HCT116 (cell line): ENCODE measurements around the gene ZNF747. TPM values are rescaled to one million over a fixed set of nuclear protein-coding genes. Genes with fewer than 3 reads are reported as not detected.

Experiments used
- ATAC-seq: fragments of 200-7000 bp; cut with Tn5 transposase; 2 replicates; pipeline ENCODE4 v1.9.1; 2020; ENCODE audit warnings: mild to moderate bottlenecking, moderate library complexity
- BruUV-seq: library from RNA; stranded (reverse); fragments of 400-500 nt; replicated peaks from 2 replicates; lab custom pipeline; 2021; lab: Mats Ljungman, UMichigan
- CTCF ChIA-PET: fragments of 300-600 bp; sonication (Branson Sonifier 250); formaldehyde crosslinking; loops from one replicate; lab custom pipeline; 2021; ENCODE audit warnings: antibody characterized with exemption; lab: Charles Lee
- POLR2A ChIA-PET: fragments of 300-600, 350-600 bp; sonication (Branson Sonifier 250); formaldehyde crosslinking; loops from one replicate; lab custom pipeline; 2021; ENCODE audit warnings: antibody characterized with exemption; lab: Charles Lee
- RAD21 ChIA-PET, 2 experiments: fragments of 300-600 bp; sonication (Branson Sonifier 250); formaldehyde crosslinking; loops; one replicate each; lab custom pipeline; 2023; ENCODE audit warnings: low total read pairs in 2 of 2; ENCODE audit not compliant: uncharacterized antibody in 2 of 2, unreplicated experiment in 2 of 2, low non-redundant PET in 1 of 2; lab: Charles Lee
- DNase-seq: peaks from one replicate; pipeline ENCODE4 v3.0.0-alpha.2; 2010; ENCODE audit warnings: low read depth, low spot score
- H2AFZ ChIP-seq: fragments of 200-600 bp; shearing (Covaris generic), sonication (generic); 2 replicates; pipeline ENCODE4 v1.6.1; 2017; ENCODE audit warnings: low read depth, mixed run types, mixed read lengths, antibody characterized with exemption, low read length; ENCODE audit not compliant: poor library complexity, severe bottlenecking
- H3K27ac ChIP-seq: 2 replicates; pipeline ENCODE4 v1.5.1; 2012; ENCODE audit warnings: low read depth, low read length
- H3K27me3 ChIP-seq: fragments of 200-600 bp; sonication (generic); 2 replicates; pipeline ENCODE4 v1.6.1; 2016; ENCODE audit warnings: mixed run types, low read length, mixed read lengths; ENCODE audit not compliant: insufficient read depth
- H3K36me3 ChIP-seq, 2 experiments: fragments of 200-500 bp in 1 of 2; fragments of 200-600 bp in 1 of 2; sonication (Bioruptor generic) in 1 of 2; sonication (generic) in 1 of 2; 2 replicates each; pipeline versions ENCODE4 v1.5.1 to v1.6.1; 2014 to 2016; ENCODE audit warnings: low read length in 2 of 2, inconsistent platforms in 1 of 2, mixed read lengths in 1 of 2, mixed run types in 1 of 2; ENCODE audit not compliant: insufficient read depth in 2 of 2, control insufficient read depth in 1 of 2
- H3K4me1 ChIP-seq, 2 experiments: fragments of 200-600 bp in 1 of 2; sonication (generic) in 1 of 2; 2 replicates each; pipeline versions ENCODE4 v1.5.1 to v1.6.1; 2012 to 2017; ENCODE audit warnings: low read length in 2 of 2, inconsistent platforms in 1 of 2, mild to moderate bottlenecking in 1 of 2, mixed read lengths in 1 of 2, mixed run types in 1 of 2, moderate library complexity in 1 of 2; ENCODE audit not compliant: insufficient read depth in 2 of 2, control insufficient read depth in 1 of 2
- H3K4me2 ChIP-seq: fragments of 200-600 bp; sonication (generic); 2 replicates; pipeline ENCODE4 v1.6.1; 2017; ENCODE audit warnings: mixed run types, low read length, mixed read lengths
- H3K4me3 ChIP-seq, 2 experiments: fragments of 200-600 bp in 1 of 2; sonication (generic) in 1 of 2; replicated peaks in 1 of 2; 2 replicates each; pipeline ENCODE4 v1.5.1; 2011 to 2016; ENCODE audit warnings: low read length in 2 of 2, control low read depth in 1 of 2, low read depth in 1 of 2, mild to moderate bottlenecking in 1 of 2, mixed read lengths in 1 of 2, mixed run types in 1 of 2
- H3K79me2 ChIP-seq: fragments of 200-600 bp; sonication (generic); 2 replicates; pipeline ENCODE4 v1.6.1; 2017; ENCODE audit warnings: mild to moderate bottlenecking, mixed run types, low read length, moderate library complexity, mixed read lengths; ENCODE audit not compliant: insufficient read depth
- H3K9ac ChIP-seq: fragments of 200-600 bp; sonication (generic); 2 replicates; pipeline ENCODE4 v1.6.1; 2016; ENCODE audit warnings: low read length, mixed read lengths
- H3K9me2 ChIP-seq: fragments of 200-600 bp; sonication (generic), shearing (Covaris generic); 2 replicates; pipeline ENCODE4 v1.6.1; 2017; ENCODE audit warnings: mixed run types, mild to moderate bottlenecking, moderate library complexity; ENCODE audit not compliant: insufficient read depth
- H3K9me3 ChIP-seq, 2 experiments: fragments of 200-500 bp in 1 of 2; fragments of 200-600 bp in 1 of 2; sonication (Bioruptor generic) in 1 of 2; sonication (generic) in 1 of 2; 2 replicates each; pipeline ENCODE4 v1.6.1; 2014 to 2017; ENCODE audit warnings: low read length in 2 of 2, mixed read lengths in 2 of 2, inconsistent platforms in 1 of 2, low read depth in 1 of 2, mild to moderate bottlenecking in 1 of 2, mixed run types in 1 of 2, moderate library complexity in 1 of 2; ENCODE audit not compliant: control insufficient read depth in 1 of 2, insufficient read depth in 1 of 2
- H4K20me1 ChIP-seq: fragments of 200-600 bp; sonication (generic), shearing (Covaris generic); 2 replicates; pipeline ENCODE4 v1.6.1; 2017; ENCODE audit warnings: mixed run types, mild to moderate bottlenecking, moderate library complexity; ENCODE audit not compliant: insufficient read depth
- CTCF ChIP-seq, 3 experiments: fragments of 200-600 bp in 1 of 3; sonication (generic) in 1 of 3; IDR thresholded peaks in 2 of 3; conservative IDR thresholded peaks in 1 of 3; 2 replicates each; pipeline ENCODE4 v1.5.1; 2012 to 2017; ENCODE audit warnings: low read depth in 2 of 3, low read length in 2 of 3, antibody characterized with exemption in 1 of 3, borderline replicate concordance in 1 of 3, control low read depth in 1 of 3, mild to moderate bottlenecking in 1 of 3, mixed read lengths in 1 of 3, mixed run types in 1 of 3, moderate library complexity in 1 of 3; ENCODE audit not compliant: insufficient read depth in 1 of 3
- EGR1 ChIP-seq: IDR thresholded peaks from 2 replicates; pipeline ENCODE4 v1.6.1; 2012; ENCODE audit warnings: low read depth
- EZH2 ChIP-seq: fragments of 200-600 bp; sonication (generic); IDR thresholded peaks from 2 replicates; pipeline ENCODE4 v1.6.1; 2017; ENCODE audit warnings: antibody characterized with exemption, mixed run types
- POLR2A ChIP-seq: IDR thresholded peaks from 2 replicates; pipeline ENCODE4 v1.7.0; 2011; ENCODE audit warnings: borderline replicate concordance; ENCODE audit not compliant: insufficient read depth, insufficient read length; ENCODE audit errors: extremely low read depth
- REST ChIP-seq: IDR thresholded peaks from 2 replicates; pipeline ENCODE4 v1.6.1; 2012; ENCODE audit warnings: low read depth
- SIN3A ChIP-seq: IDR thresholded peaks from 2 replicates; pipeline ENCODE4 v1.6.1; 2012; ENCODE audit warnings: low read depth
- TCF7L2 ChIP-seq: IDR thresholded peaks from 2 replicates; pipeline ENCODE4 v1.7.0; 2011; ENCODE audit warnings: borderline replicate concordance, inconsistent platforms; ENCODE audit not compliant: insufficient read depth, insufficient read length; ENCODE audit errors: extremely low read depth
- YY1 ChIP-seq: IDR thresholded peaks from 2 replicates; pipeline ENCODE4 v1.6.1; 2011; ENCODE audit warnings: low read length, low read depth, moderate library complexity, mild to moderate bottlenecking; ENCODE audit not compliant: insufficient replicate concordance; ENCODE audit errors: extremely low read depth
- ZNF274 ChIP-seq: fragments of 200-500 bp; sonication (Bioruptor generic); IDR thresholded peaks from 2 replicates; pipeline ENCODE4 v1.6.1; 2014; ENCODE audit warnings: mild to moderate bottlenecking, low read depth, low read length, inconsistent platforms
- intact Hi-C: fragments of 100-400 bp; cut with micrococcal nuclease; formaldehyde crosslinking; loops from 2 replicates; pipeline ENCODE4 v1.10.0; 2022
- total RNA-seq: library from RNA; stranded (reverse); gene quantifications from one replicate; pipeline ENCODE4 v1.2.1, GENCODE V29; 2021; ENCODE audit not compliant: unreplicated experiment

ZNF747 gene
- total RNA-seq, 1 experiment from 2014 or later: 2.1 TPM

GRCh38 chr16:30558789-30559377, 24.2 kb upstream of the ZNF747 start:
- TSS peak; percentile 87 for BruUV-seq
- peaks cover 10 to 21% of the 10 kb centered on the region in 2 experiments for H3K4me1 ChIP-seq
- H3K27me3 ChIP-seq: no peaks in the 10 kb centered on the region
- H4K20me1 ChIP-seq: no peaks in the 10 kb centered on the region
- RAD21 ChIA-PET: interaction anchor here (0.8 to 1.0 kb wide), 4 partner anchors 13 to 129 kb away, joined by 3 read pairs; partner anchors contain the start of genes DCTPP1 (in 1 of the 2), ZNF688 (in 1 of the 2) and ZNF747 (in 1 of the 2)
- peak overlapping the region; percentile 85 for H3K27ac ChIP-seq
- H3K36me3 ChIP-seq: peaks cover 4% of the 10 kb centered on the region in 2 experiments; a peak in 2 of 4 replicates
- peaks cover 14% of the 10 kb centered on the region; the same call in 1 of the 2 replicates for H3K79me2 ChIP-seq
- peak overlapping the region; percentile 93 for H3K9ac ChIP-seq
- CTCF ChIA-PET: interaction anchor here (0.8 to 1.3 kb wide), 6 partner anchors 13 to 149 kb away, joined by 3 to 6 read pairs (median 4); partner anchors contain the start of genes DCTPP1, ZNF688 and ZNF747
- peak overlapping the region; percentile 93 for H3K4me2 ChIP-seq
- no peaks in the 10 kb centered on the region for H3K9me2 ChIP-seq
- H2AFZ ChIP-seq: peak overlapping the region; percentile 68
- TF ChIP-seq POLR2A (no peak), EZH2 (no peak), SIN3A (no peak), TCF7L2 (no peak), REST (no peak), YY1 (no peak), EGR1 (no peak), CTCF (IDR thresholded peaks at IDR 0.05 in 2 of 3, conservative IDR thresholded peaks at IDR 0.05 in 1 of 3; ENCODE audit: borderline replicate concordance in 1 of 3, insufficient read depth in 1 of 3, low read depth in 2 of 3, low read length in 2 of 3) (no peak), ZNF274 (no peak)
- TF ChIP-seq, all 23 proteins: peak for 0
- intact Hi-C loops: no loop called here
- ATAC-seq: peak; percentile 23
- DNase-seq: no peak
- peak overlapping the region; percentile 36 to 94 for H3K4me3 ChIP-seq
- POLR2A ChIA-PET: interaction anchor here (0.8 to 2.4 kb wide), 9 partner anchors 9 to 141 kb away, joined by 3 to 21 read pairs (median 3); partner anchors contain the start of genes DCTPP1, ZNF688 and ZNF747
- no peaks in the 10 kb centered on the region for H3K9me3 ChIP-seq
